ENCODE results near the gene CLPTM1.

GRCh38 chr19:44993526-44993925, 38.3 kb downstream of the CLPTM1 start:
- TF ChIP-seq CTCF (IDR thresholded peaks at IDR 0.05; ENCODE audit: low read depth, low read length, poor library complexity, severe bottlenecking) (no peak), EZH2phosphoT487 (IDR thresholded peaks at IDR 0.05; ENCODE audit: borderline replicate concordance, low read length) (no peak)
